K562 (cell line): ENCODE data around the gene SERPINE2. TPM values are rescaled to one million over a fixed set of nuclear protein-coding genes. Genes with fewer than 3 reads are reported as not detected.
A peak's percentile ranks its signal among the peaks of the same experiment; 100 is the strongest.

Experiments
- EZH2 ChIP-seq: IDR thresholded peaks from 2 replicates; pipeline ENCODE4 v1.6.1; 2012; ENCODE audit warnings: low read depth, mild to moderate bottlenecking, inconsistent platforms, low read length, borderline replicate concordance
- JUND ChIP-seq, 2 experiments: IDR thresholded peaks; 2 replicates in 1 of 2; 3 replicates in 1 of 2; pipeline ENCODE4 v1.6.1; 2011; ENCODE audit warnings: borderline replicate concordance in 2 of 2, low read depth in 2 of 2, low read length in 2 of 2, improper control_type of control experiment in 1 of 2, missing biosample characterization in 1 of 2, missing genetic modification characterization in 1 of 2, missing genetic modification reagents in 1 of 2
- MYBL2 ChIP-seq, 2 experiments: fragments of 450-650 bp in 1 of 2; sonication (generic) in 1 of 2; formaldehyde crosslinking in 1 of 2; IDR thresholded peaks; 2 replicates each; pipeline versions ENCODE4 v1.6.1 to v1.8.1; 2017 to 2022; ENCODE audit warnings: borderline replicate concordance in 1 of 2, inconsistent platforms in 1 of 2, low read depth in 1 of 2, mild to moderate bottlenecking in 1 of 2, missing genetic modification reagents in 1 of 2, moderate library complexity in 1 of 2
- NCOA1 ChIP-seq: fragments of 450-650 bp; IDR thresholded peaks from 2 replicates; pipeline ENCODE4 v1.6.1; 2016; ENCODE audit warnings: low read depth
- TCF7 ChIP-seq: sonication (generic); IDR thresholded peaks from 2 replicates; pipeline ENCODE4 v1.6.1; 2016; ENCODE audit warnings: antibody characterized with exemption, borderline replicate concordance
- TSHZ1 ChIP-seq: fragments of 250-450 bp; sonication (Bioruptor Pico); IDR thresholded peaks from 2 replicates; pipeline ENCODE4 v1.4.0; 2020; ENCODE audit warnings: mild to moderate bottlenecking, moderate library complexity
- ZBTB11 ChIP-seq, 3 experiments: fragments of 200-800 bp in 1 of 3; fragments of 250-450 bp in 1 of 3; fragments of 450-650 bp in 1 of 3; sonication (Bioruptor Pico) in 1 of 3; sonication (Bioruptor generic) in 1 of 3; formaldehyde crosslinking in 1 of 3; IDR thresholded peaks; 2 replicates each; pipeline versions ENCODE4 v1.6.1 to v1.8.0; 2016 to 2022; ENCODE audit warnings: mild to moderate bottlenecking in 2 of 3, missing genetic modification characterization in 2 of 3, missing compliant biosample characterization in 1 of 3, moderate library complexity in 1 of 3
- ZNF133 ChIP-seq: fragments of 250-450 bp; sonication (Bioruptor Pico); IDR thresholded peaks from 2 replicates; pipeline ENCODE4 v1.4.0; 2020; ENCODE audit warnings: mild to moderate bottlenecking
- ZNF23 ChIP-seq: fragments of 250-450 bp; sonication (Bioruptor Pico); IDR thresholded peaks from 2 replicates; pipeline ENCODE4 v1.4.0; 2020; ENCODE audit warnings: mild to moderate bottlenecking
- polyA plus RNA-seq, 8 experiments: library from polyadenylated mRNA; depleted of rRNA in 4 of 8; stranded (reverse) in 5 of 8; unstranded in 3 of 8; fragments of >200 nt; fragmentation: Nextera tagmentation in 2 of 8; fragmentation: Illumina TruSeq in 1 of 8; extraction: Ambion mirVana in 2 of 8; extraction: Trizol in 1 of 8; gene quantifications; 2 replicates each; pipeline versions ENCODE4 v1.2.1 to v1.2.3, GENCODE V29; 2011 to 2014; ENCODE audit warnings: inconsistent platforms in 1 of 8, missing spikeins in 1 of 8
- total RNA-seq, 7 experiments: library from RNA; depleted of rRNA in 6 of 7; stranded (reverse); fragments of >200 nt in 6 of 7; fragmentation: Illumina TruSeq in 2 of 7; extraction: Trizol in 2 of 7; gene quantifications; 2 replicates each; pipeline versions ENCODE4 v1.2.1 to v1.2.3, GENCODE V29; 2011 to 2021; ENCODE audit warnings: low replicate concordance in 1 of 7
- TF ChIP-seq, protein P1 (sequence below): fragments of 450-650 bp; IDR thresholded peaks from 2 replicates; pipeline ENCODE4 v1.6.1; 2016
- TF ChIP-seq, protein P2 (sequence below): fragments of 250-450 bp; sonication (Bioruptor Pico); IDR thresholded peaks from 2 replicates; pipeline ENCODE4 v1.5.0; 2022; ENCODE audit warnings: mild to moderate bottlenecking
- TF ChIP-seq, protein P3 (sequence below): fragments of 450-650 bp; IDR thresholded peaks from 2 replicates; pipeline ENCODE4 v1.6.1; 2017; ENCODE audit warnings: mild to moderate bottlenecking, moderate library complexity

The SERPINE2 gene
- total and polyA plus RNA-seq, 9 of the 15 experiments (the other 6 are each of a cell fraction or from before 2014, with no cell fraction given): 0.03 to 0.16 (median 0.13) TPM; not detected in 6

GRCh38 chr2:223944703-223945531 is 94.2 kb downstream of the SERPINE2 start, which contains the start of gene WDFY1 (continued):
- no peak for TF ChIP-seq ZNF133 (CRISPR knock-in tag)
- no peak for TF ChIP-seq EZH2
- no peak for TF ChIP-seq ZNF23 (CRISPR knock-in tag)
- no peak for TF ChIP-seq MYBL2 (IDR thresholded peaks at IDR 0.05; ENCODE audit: low read depth)
- no peak for TF ChIP-seq MYBL2 (CRISPR knock-in tag; IDR thresholded peaks at IDR 0.05; ENCODE audit: borderline replicate concordance)
- peak; percentile 31; the same call in 1 of the 2 replicates for TF ChIP-seq JUND (IDR thresholded peaks at IDR 0.05; ENCODE audit: borderline replicate concordance, low read depth, low read length)
- TF ChIP-seq JUND (tag; IDR thresholded peaks at IDR 0.05; ENCODE audit: borderline replicate concordance, low read depth, low read length): no peak; the same call in 2 of the 3 replicates
- TF ChIP-seq, protein P1, sequence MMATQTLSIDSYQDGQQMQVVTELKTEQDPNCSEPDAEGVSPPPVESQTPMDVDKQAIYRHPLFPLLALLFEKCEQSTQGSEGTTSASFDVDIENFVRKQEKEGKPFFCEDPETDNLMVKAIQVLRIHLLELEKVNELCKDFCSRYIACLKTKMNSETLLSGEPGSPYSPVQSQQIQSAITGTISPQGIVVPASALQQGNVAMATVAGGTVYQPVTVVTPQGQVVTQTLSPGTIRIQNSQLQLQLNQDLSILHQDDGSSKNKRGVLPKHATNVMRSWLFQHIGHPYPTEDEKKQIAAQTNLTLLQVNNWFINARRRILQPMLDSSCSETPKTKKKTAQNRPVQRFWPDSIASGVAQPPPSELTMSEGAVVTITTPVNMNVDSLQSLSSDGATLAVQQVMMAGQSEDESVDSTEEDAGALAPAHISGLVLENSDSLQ: peak; percentile 62
- TF ChIP-seq TSHZ1: no peak
- TF ChIP-seq, protein P2, sequence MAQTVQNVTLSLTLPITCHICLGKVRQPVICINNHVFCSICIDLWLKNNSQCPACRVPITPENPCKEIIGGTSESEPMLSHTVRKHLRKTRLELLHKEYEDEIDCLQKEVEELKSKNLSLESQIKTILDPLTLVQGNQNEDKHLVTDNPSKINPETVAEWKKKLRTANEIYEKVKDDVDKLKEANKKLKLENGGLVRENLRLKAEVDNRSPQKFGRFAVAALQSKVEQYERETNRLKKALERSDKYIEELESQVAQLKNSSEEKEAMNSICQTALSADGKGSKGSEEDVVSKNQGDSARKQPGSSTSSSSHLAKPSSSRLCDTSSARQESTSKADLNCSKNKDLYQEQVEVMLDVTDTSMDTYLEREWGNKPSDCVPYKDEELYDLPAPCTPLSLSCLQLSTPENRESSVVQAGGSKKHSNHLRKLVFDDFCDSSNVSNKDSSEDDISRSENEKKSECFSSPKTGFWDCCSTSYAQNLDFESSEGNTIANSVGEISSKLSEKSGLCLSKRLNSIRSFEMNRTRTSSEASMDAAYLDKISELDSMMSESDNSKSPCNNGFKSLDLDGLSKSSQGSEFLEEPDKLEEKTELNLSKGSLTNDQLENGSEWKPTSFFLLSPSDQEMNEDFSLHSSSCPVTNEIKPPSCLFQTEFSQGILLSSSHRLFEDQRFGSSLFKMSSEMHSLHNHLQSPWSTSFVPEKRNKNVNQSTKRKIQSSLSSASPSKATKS (CRISPR knock-in tag): no peak
- no peak for TF ChIP-seq TCF7
- no peak for TF ChIP-seq NCOA1
- peak in 1 of 3 experiments; percentile 56; a peak in 1 of 6 replicates for TF ChIP-seq ZBTB11 (CRISPR knock-in tag; IDR thresholded peaks at IDR 0.05)
- TF ChIP-seq, protein P3, sequence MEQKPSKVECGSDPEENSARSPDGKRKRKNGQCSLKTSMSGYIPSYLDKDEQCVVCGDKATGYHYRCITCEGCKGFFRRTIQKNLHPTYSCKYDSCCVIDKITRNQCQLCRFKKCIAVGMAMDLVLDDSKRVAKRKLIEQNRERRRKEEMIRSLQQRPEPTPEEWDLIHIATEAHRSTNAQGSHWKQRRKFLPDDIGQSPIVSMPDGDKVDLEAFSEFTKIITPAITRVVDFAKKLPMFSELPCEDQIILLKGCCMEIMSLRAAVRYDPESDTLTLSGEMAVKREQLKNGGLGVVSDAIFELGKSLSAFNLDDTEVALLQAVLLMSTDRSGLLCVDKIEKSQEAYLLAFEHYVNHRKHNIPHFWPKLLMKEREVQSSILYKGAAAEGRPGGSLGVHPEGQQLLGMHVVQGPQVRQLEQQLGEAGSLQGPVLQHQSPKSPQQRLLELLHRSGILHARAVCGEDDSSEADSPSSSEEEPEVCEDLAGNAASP: no peak
